CD4-positive, alpha-beta T cell treated with Interferon alpha-2 for 1 hour (primary cell): ENCODE measurements around the gene PEG3.
"Not testable (repeated sequence)": the region's sequence is repeated elsewhere in the genome, so short reads cannot be mapped to it uniquely, and the experiment has no call there.

Experiments used
- DNase-seq, 2 donors: peaks; one replicate each; pipeline ENCODE4 v3.0.0-alpha.2; 2020 to 2022

PEG3 gene

DNA sequence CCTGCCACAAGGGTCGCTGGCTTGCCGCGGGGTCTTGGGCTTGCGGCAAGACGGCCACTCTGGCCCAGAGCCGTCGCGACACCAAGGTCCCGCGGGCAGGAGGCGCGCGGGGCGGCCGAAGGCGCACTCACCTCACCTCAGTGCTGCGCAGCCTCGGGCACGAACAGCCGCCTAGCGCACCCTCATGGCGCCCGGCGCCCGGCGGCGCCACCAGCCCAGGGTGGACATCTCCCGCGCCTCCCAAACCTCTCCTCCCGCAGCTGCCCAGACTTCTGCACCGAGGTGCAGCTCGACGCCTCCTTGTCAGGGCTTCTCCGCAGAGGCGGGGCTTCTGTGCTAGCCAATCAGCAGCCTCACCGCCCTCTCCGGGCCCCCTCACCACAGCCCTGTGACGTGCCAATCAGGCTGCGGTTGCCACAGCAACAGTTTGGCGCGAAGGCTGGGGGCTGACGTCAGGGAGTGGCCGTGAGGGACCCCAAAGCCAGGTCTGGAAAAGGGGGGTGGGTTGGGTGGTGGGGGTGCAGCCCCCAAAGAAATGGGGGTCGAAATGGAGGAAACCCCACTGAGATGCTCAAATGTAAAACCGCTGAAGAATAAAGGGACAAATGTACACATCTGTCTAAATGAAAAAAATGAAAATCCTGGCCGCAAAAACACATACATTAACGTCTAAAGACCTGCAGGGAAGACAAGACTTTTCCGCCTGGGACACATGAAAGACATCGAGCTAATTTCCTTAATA, at the start of gene PEG3, which contains the start of gene ZIM2:
PEG3 (minus strand) TSS at position 276 of the 742 bp plus-strand sequence. CDS start 16,071 bp downstream, outside the sequence.
ZIM2 (minus strand) TSS at position 276 of the 742 bp plus-strand sequence. CDS start 16,449 bp downstream, outside the sequence.
- DNase-seq, result no peak

DNA sequence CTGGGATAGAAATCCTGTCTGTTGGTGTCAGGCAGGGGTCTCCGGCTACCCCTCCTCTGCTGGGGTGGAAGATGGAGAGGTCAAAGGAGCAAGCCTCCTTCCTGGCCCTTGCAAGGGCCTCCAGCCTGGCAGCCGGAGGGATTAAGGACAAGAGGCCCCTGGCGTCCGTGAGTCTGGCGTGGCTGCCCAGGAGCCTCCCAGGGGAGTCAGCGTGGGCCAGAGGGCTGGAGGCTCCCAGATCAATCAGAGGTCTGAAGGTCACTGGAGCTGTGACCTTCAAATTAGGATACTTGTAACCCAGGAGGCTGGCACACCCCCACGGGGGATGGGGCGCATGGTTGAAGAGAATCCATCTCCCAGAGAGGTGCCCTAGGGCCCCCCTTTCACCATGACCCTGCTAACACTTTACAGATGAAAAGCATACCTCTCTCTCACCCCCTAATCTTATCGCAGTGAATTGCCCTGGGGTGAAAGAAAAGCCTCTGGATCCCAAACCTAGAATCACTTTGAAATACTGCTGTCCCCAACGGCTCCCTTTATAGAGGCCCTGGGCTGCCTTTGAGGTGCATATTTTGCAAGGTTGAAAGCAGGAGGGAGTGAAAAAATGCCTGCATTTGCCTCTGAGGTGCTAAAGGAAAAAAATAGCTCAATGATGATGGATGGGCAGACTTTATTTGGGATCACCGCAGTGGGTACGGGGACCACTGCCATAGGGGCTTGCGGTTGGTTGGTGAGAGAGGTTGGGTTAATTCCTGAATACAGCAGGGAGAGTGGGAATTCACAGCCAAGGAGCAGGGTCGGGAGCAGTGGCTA, 44.9 kb upstream of the PEG3 start:
- no peak for DNase-seq

GRCh38 chr19:56884441-56884840, 43.9 kb upstream of the PEG3 start:
- no peak for DNase-seq

DNA sequence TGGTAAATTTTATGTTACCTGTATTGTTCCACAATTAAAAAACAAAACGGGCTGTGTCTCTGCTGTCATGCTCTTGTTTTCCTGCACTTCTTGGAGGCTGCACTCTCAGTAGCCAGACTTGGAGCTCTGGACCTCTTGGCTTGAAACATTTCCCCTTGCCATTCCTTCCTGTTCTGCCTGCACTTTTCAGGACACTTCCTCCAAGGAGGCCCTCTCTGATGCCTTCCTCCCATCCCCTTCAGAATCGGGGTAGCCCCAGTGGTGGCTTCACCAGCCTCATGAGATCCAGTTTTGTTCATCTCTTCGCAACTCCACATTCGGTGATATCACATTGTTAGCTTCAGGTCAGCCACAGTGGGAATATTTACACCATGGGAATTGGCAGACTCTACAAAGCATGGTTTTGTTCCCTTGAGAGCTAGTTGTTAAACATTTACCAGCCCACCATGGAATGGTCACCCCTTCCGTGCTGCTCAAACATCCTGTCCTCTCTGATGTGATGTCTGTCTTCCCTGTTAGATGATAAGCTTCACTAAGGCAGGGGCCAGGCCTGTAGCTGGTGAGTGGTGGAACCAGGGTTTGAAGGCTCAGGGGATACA, 40.2 kb upstream of the PEG3 start:
- no peak for DNase-seq

GRCh38 chr19:56877069-56877715, 36.7 kb upstream of the PEG3 start:
- no peak for DNase-seq

- no peak for DNase-seq
Measured at GRCh38 chr19:56875717-56876116, 35.2 kb upstream of the PEG3 start.

- DNase-seq, result no peak
Measured at GRCh38 chr19:56874530-56874929, 34.0 kb upstream of the PEG3 start.

DNA sequence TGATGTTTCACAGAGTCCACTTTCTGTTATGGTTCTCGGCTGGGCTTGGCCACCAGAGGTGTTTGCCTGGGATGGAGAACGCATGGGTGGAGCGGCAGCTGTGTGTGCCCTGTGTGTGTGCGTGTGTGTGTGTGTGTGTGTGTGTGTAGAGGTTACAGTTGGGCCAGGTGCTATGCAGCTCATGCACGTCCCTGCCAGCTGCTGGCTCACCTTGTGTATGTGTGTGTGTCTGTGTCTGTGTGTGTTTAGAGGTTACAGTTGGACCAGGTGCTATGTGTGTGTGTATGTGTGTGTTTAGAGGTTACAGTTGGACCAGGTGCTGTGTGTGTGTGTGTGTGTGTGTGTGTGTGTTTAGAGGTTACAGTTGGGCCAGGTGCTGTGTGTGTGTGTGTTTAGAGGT, 33.0 kb upstream of the PEG3 start:
- no peak for DNase-seq

GRCh38 chr19:56869886-56870285, 29.4 kb upstream of the PEG3 start:
- DNase-seq, result no peak

DNA sequence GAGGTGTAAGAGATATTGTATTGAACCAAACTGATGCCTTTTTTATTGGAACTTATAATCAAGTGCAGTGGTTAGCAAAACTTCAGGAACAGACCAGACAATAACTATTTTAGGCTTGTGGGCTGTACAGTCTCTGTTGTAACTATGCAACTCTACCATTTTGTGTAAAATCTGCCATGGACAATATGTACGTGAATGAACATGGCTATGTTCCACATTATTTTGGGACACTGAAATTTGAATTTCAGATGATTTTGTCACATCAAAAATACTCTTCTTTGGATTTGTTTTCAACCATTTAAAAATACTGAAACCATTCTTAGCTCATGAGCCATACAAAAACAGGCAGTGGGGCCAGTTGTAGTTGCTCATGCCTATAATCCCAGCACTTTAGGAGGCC, 27.9 kb upstream of the PEG3 start:
- no peak for DNase-seq

DNA sequence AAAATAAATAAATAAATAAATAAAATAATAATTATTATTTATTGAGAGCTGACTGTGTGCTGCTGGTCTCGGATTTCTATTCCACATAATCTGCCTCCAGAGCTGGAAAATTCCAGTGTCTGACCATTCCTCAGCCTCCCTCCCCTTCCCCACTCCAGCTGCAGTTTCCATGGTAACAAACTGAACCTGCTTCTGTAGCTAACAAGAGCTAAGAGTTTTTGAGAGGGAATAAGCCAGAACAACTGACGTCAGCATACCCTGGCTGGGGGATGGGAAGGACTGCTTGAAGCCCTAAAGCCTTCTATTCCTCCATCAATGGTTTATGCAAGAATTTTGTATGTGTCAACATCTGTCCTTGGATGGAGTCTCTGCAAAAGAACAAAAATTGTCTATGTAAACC, 26.0 kb upstream of the PEG3 start:
- DNase-seq, result no peak

DNA sequence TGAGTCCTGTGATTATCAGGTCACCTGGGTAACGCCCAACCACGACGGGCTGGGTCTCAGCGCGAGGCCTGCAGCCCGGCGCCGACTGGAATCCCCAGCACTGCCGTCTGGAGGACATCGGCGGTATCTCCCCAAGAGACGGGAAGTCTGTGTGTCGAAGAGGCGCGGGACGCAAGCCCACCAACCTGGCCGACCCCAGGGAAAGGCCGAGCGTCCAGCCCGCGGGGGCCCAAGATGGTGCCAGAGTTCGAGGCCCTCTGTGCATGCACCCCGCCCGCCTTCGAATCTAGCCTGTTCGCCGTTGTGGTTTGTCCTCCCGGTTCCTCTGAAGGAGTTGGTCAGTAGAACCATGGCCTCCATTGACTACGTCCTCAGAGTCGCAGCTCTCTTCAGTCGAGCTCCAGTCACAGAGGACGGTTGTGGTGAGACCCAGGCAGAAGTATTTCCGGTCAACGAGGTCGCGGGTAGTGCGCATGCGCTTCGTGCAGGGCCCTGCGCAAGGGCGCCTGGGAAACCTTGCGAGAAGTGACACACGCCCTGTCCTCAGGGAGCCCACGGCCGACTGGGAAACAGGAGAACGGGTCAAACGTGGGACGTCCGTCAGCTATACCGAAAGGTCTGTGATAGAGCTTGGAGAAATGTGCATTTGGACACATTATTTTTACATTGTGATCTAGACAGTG, 24.1 kb upstream of the PEG3 start:
- no peak for DNase-seq

- DNase-seq, result no peak
Measured at GRCh38 chr19:56862741-56863140, 22.2 kb upstream of the PEG3 start.

GRCh38 chr19:56860409-56860808, 19.9 kb upstream of the PEG3 start:
- DNase-seq, result not testable (repeated sequence)

- no peak for DNase-seq
Measured at GRCh38 chr19:56858026-56858425, 17.5 kb upstream of the PEG3 start.

DNA sequence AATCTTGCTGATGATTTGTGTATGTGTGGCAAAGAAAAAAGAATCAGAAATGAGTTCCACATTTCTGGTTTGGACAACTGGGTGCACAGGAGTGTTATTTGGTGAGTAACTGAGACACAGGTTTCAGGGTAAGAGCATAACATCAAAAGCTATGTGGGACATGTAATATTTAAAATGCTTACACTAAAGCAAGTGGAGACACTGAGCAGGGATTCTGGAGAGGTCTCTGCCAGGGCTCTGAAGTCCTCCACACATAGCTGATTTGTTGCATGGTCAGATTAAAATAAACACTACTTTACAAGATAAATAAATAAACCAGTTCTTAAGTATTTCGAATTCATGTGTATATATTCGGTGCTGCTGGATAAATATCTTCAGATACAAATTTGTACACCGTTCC, 16.3 kb upstream of the PEG3 start:
- no peak for DNase-seq

DNA sequence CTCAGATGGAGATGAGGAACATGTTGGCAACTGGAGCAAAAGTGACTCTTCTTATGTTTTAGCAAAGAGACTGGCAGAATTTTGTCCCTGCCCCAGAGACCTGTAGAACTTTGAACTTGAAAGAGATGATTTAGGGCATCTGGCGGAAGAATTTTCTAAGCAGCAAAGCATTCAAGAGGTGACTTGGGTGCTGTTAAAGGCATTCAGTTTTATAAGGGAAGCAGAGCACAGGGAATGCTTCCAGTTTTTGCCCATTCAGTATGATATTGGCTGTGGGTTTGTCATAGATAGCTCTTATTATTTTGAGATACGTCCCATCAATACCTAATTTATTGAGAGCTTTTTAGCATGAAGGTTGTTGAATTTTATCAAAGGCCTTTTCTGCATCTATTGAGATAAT, 11.8 kb upstream of the PEG3 start:
- not testable (repeated sequence) for DNase-seq

GRCh38 chr19:56848166-56848565, 7.6 kb upstream of the PEG3 start:
- no peak for DNase-seq

DNA sequence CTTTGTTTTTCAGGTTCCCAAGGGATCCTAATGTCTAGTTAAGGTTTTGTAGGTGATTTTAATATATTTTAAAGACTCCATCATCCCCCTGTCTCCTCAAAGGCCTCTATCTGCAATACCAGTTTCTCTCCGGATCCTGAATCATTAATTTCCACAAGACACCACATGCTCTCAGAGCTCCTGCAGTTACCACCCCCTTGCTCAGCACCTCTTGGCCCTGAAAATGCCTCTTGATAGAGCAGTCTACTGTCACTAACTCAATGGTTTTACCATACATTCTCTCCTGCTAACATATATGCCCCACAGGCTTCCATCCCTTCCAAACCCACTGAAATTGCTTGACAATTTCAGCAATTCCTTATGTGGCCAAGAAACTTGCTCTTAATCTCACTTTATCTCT, 1.9 kb upstream of the PEG3 start:
- no peak for DNase-seq

- DNase-seq, result no peak
Measured at GRCh38 chr19:56841193-56841543, 642 bp upstream of the PEG3 start.

DNA sequence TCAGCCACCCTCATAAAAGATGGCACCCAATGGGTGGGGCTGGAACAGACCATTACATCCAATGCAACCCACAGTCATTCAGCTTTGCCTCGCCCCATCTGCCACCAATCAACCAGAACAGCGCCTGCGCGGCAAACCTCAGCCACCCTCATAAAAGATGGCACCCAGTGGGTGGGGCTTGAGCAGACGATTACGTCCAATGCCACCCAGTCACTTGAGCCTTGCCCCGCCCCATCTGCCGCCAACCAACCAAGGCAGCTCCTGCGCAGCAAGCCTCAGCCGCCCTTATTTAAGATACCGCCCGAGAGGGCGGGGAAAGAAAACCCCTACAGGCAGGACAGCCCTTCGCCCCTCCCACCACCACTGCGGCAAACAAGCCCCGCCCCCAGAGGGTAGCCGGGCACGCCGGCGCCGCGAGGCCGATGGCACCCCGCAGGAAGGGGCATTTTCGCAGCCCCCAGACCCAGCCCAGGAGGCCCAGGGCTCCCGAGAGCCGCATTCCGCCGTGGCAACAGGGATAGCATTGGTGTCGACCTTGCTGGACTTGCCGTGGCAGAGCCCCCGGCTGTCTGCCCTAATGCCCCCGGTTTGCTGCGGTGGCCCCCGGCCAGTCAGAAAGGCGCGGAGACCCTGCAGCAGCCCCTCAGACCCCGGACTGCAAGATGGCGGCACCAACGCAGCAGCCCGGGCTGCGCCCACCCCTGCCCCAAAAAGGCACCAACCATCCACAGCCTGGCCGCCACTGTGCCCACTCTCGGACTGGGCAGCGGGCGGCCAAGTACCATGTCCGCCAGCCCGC, 675 bp downstream of the PEG3 start:
- DNase-seq, result peak; percentile 23 to 61
